Uterus (tissue), 2 donors: ENCODE data around the gene CCM2L.

Experiments used
- POLR2A ChIP-seq, 2 donors: fragments of 450-650 bp; IDR thresholded peaks; one replicate each; pipeline ENCODE4 v1.6.1; 2016; ENCODE audit warnings: antibody characterized with exemption in 2 of 2, mild to moderate bottlenecking in 1 of 2, moderate library complexity in 1 of 2
- TF ChIP-seq, protein P1 (sequence below), 4 experiments: fragments of 200-600 bp in 2 of 4; fragments of 450-650 bp in 2 of 4; sonication (generic) in 2 of 4; IDR thresholded peaks; one replicate each; pipeline ENCODE4 v1.5.1; 2016 to 2019; ENCODE audit warnings: antibody characterized with exemption in 4 of 4, mild to moderate bottlenecking in 2 of 4, moderate library complexity in 1 of 4

DNA sequence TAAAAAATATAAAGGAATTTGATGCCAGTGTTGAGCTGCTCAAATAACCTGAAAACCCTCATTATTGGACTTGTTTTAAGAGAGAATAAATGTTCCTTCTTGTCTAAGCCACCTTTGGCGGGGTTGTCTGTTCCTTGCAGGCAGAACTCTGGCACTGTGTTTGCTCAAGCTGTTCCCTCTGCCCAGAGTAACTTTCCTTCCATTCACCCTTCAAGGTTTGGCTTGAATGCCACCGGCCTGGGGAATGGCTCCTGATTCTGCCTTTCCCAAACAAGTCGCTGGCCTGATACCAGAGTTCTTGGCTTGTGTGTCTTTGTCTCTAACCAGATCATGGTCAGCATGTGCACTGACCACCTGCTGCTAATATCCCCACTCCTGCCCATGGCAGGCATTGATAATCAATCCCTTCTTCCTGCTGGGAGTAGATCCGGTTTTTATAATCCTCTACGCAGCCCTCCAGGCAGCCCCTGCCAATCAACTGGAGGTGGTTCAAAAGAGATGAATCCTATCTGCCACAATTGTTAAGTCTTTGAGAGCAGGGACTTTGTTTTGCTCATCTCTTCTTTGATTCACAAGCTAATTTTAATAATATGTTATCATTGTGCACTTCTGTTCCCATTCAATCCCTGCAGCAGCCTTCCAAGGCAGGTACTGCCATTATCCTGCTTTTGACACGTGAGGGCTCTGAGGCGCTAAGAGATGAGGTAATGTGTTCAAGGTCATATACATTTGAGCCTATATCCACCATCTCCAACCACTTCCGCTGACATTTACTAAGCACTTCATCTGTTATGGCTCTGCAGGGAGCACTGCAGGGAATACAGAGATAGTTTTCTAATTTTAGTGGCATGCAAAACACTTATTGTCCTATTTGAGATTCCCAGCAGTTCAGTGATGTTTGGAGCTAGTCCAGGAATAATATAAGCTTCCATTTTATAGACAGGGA is 3.1 kb upstream of the CCM2L start:
- no peak for TF ChIP-seq POLR2A (IDR thresholded peaks at IDR 0.05)
- TF ChIP-seq, protein P1, sequence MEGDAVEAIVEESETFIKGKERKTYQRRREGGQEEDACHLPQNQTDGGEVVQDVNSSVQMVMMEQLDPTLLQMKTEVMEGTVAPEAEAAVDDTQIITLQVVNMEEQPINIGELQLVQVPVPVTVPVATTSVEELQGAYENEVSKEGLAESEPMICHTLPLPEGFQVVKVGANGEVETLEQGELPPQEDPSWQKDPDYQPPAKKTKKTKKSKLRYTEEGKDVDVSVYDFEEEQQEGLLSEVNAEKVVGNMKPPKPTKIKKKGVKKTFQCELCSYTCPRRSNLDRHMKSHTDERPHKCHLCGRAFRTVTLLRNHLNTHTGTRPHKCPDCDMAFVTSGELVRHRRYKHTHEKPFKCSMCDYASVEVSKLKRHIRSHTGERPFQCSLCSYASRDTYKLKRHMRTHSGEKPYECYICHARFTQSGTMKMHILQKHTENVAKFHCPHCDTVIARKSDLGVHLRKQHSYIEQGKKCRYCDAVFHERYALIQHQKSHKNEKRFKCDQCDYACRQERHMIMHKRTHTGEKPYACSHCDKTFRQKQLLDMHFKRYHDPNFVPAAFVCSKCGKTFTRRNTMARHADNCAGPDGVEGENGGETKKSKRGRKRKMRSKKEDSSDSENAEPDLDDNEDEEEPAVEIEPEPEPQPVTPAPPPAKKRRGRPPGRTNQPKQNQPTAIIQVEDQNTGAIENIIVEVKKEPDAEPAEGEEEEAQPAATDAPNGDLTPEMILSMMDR (IDR thresholded peaks at IDR 0.05) = no peak
